Cardiac muscle cell (in vitro differentiated cells and primary cell): ENCODE measurements around the gene ADGRL3. TPM values are rescaled to one million over a fixed set of nuclear protein-coding genes. Genes with fewer than 3 reads are reported as not detected.

Source experiments
- DNase-seq, 2 donors: peaks; one replicate each; pipeline versions ENCODE4 v3.0.0 to v3.0.0-alpha.2; 2010 to 2017; ENCODE audit warnings: low read depth in 1 of 2, low spot score in 1 of 2
- H3K27ac ChIP-seq: fragments of 200-600 bp; sonication (generic); 2 replicates; pipeline ENCODE4 v1.5.1; 2016
- H3K27me3 ChIP-seq: fragments of 200-600 bp; sonication (generic); 2 replicates; pipeline ENCODE4 v1.6.0; 2016; ENCODE audit warnings: control low read depth
- H3K36me3 ChIP-seq: fragments of 200-600 bp; sonication (generic); 2 replicates; pipeline ENCODE4 v1.5.1; 2016; ENCODE audit warnings: control low read depth
- H3K4me1 ChIP-seq: fragments of 200-600 bp; sonication (generic); 2 replicates; pipeline ENCODE4 v1.8.1; 2017; ENCODE audit warnings: low read depth, mild to moderate bottlenecking, mixed run types
- H3K4me3 ChIP-seq: fragments of 200-600 bp; sonication (generic); 2 replicates; pipeline ENCODE4 v1.5.1; 2016; ENCODE audit warnings: mild to moderate bottlenecking
- H3K9me3 ChIP-seq: fragments of 200-600 bp; sonication (generic); 2 replicates; pipeline ENCODE4 v1.5.1; 2017; ENCODE audit warnings: low read depth, mild to moderate bottlenecking, control low read depth
- CTCF ChIP-seq: IDR thresholded peaks from 2 replicates; pipeline ENCODE4 v1.5.1; 2012; ENCODE audit warnings: low read depth, mild to moderate bottlenecking, low read length
- polyA plus RNA-seq: library from polyadenylated mRNA; unstranded; fragments of >200 nt; fragmentation: Nextera tagmentation; extraction: Ambion mirVana; gene quantifications from 2 replicates; pipeline ENCODE4 v1.2.1, GENCODE V29; 2016
- total RNA-seq: library from RNA; depleted of rRNA; stranded (reverse); fragments of >200 nt; gene quantifications from 2 replicates; pipeline ENCODE4 v1.2.3, GENCODE V29; 2016

ADGRL3 gene
- total and polyA plus RNA-seq, 2 experiments from 2014 or later, result 2.4 to 4.8 TPM

GRCh38 chr4:61666244-61666643 is 466.1 kb downstream of the ADGRL3 start:
- no peak for TF ChIP-seq CTCF
- DNase-seq, result no peak
- H3K4me1 ChIP-seq, result no peaks in the 10 kb centered on the region
- no peaks in the 10 kb centered on the region for H3K9me3 ChIP-seq
- H3K4me3 ChIP-seq, result no peak overlapping the region
- no peak overlapping the region for H3K27ac ChIP-seq
- H3K36me3 ChIP-seq, result no peaks in the 10 kb centered on the region
- no peaks in the 10 kb centered on the region for H3K27me3 ChIP-seq

GRCh38 chr4:61671599-61671998 is 471.5 kb downstream of the ADGRL3 start:
- Histone ChIP-seq H3K4me3 (no peak overlapping the region), H3K36me3 (no peaks in the 10 kb centered on the region), H3K27me3 (no peaks in the 10 kb centered on the region), H3K9me3 (no peaks in the 10 kb centered on the region), H3K4me1 (no peaks in the 10 kb centered on the region), H3K27ac (no peak overlapping the region)
- DNase-seq, result no peak
- no peak for TF ChIP-seq CTCF

GRCh38 chr4:61675464-61675863 is 475.3 kb downstream of the ADGRL3 start:
- no peak for TF ChIP-seq CTCF
- H3K27ac ChIP-seq, result no peak overlapping the region
- H3K27me3 ChIP-seq, result no peaks in the 10 kb centered on the region
- H3K36me3 ChIP-seq, result no peaks in the 10 kb centered on the region
- no peaks in the 10 kb centered on the region for H3K4me1 ChIP-seq
- no peaks in the 10 kb centered on the region for H3K9me3 ChIP-seq
- DNase-seq, result no peak
- no peak overlapping the region for H3K4me3 ChIP-seq

GRCh38 chr4:61678297-61678696 is 478.2 kb downstream of the ADGRL3 start:
- no peaks in the 10 kb centered on the region for H3K4me1 ChIP-seq
- no peak for TF ChIP-seq CTCF

GRCh38 chr4:61693520-61693919 is 493.4 kb downstream of the ADGRL3 start:
- Histone ChIP-seq H3K4me3 (no peak overlapping the region), H3K27me3 (no peaks in the 10 kb centered on the region), H3K9me3 (no peaks in the 10 kb centered on the region), H3K4me1 (no peaks in the 10 kb centered on the region), H3K27ac (no peak overlapping the region), H3K36me3 (no peaks in the 10 kb centered on the region)
- DNase-seq, result no peak
- TF ChIP-seq CTCF, result no peak

More at GRCh38 chr4:61678297-61678696, 478.2 kb downstream of the ADGRL3 start:
- no peak for DNase-seq
- H3K4me3 ChIP-seq, result no peak overlapping the region
- no peaks in the 10 kb centered on the region for H3K36me3 ChIP-seq
- H3K9me3 ChIP-seq, result no peaks in the 10 kb centered on the region
- H3K27ac ChIP-seq, result no peak overlapping the region
- no peaks in the 10 kb centered on the region for H3K27me3 ChIP-seq
